NCI-H2171 (cell line): Measurements from ENCODE around the gene IGSF3.

ENCODE experiments used
- DNase-seq: peaks from one replicate; lab custom pipeline; 2025; lab: John Stamatoyannopoulos, UW

Gene IGSF3

DNA sequence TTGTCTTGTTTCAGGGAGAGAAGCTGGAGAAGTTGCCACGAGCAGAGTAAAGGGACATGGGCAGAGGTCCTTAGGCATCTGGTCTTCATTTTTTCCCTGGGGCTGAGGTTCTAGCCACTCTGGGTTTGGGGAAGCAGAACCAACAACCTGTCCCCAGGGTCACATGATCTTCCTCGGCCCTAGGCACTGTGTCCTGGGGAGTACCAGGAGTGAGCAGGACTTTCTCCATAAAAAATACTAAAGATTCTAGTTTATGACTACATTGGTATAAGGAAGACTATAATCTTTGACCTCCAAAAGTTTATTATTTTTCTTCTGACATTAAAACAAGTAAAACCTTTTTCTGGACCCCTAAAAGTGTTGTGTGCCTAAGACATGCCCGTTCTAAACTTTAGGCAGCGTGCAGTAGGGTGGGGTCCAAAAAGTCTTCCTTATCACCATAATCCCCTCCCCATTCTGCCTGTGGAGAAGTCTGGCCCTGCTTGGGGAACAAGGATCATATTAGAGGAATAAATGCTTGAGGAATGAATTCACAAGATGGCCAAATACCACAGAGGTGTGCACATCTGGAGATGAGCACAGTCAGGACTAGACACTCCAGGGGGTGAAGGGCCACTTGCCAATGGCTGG is 19.3 kb upstream of the IGSF3 start:
- DNase-seq, result no peak

DNA sequence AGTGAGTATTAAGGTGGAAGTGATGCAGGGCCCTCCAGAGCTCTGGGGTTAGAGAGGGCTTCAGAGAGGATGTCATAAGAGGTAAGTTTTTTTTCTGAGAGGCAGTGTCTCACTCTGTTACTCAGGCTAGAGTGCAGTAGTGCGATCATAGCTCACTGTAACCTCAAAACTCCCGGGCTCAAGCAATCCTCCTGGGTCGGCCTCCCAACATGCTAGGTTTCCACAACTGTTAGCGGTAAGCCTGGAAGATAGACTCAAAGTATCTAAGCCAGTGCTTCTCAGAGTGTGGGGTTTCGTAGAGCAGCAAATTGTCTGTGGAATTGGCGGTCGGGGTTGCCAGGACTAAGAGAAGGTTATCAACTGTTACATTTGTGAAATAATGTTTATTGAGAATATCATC is 18.6 kb upstream of the IGSF3 start:
- no peak for DNase-seq

DNA sequence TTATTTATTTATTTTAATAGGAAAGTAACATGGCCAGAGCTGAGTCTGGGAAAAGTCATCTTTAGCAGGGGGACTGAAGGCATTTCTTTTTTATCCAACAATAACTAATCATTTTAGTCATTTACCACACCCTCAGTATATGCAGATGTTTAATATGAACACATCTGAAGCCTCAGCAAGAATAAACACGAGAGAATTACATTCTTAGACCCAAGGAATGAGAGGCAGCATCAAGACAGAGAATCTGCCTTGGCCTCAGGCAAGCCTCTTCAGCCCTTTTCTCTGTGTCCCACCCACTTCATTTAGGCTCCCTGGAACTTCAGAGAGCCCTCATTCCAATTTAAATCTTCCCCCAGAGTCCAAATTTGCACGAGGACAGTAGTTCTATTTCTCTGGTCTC is 17.0 kb upstream of the IGSF3 start:
- DNase-seq, result no peak

DNA sequence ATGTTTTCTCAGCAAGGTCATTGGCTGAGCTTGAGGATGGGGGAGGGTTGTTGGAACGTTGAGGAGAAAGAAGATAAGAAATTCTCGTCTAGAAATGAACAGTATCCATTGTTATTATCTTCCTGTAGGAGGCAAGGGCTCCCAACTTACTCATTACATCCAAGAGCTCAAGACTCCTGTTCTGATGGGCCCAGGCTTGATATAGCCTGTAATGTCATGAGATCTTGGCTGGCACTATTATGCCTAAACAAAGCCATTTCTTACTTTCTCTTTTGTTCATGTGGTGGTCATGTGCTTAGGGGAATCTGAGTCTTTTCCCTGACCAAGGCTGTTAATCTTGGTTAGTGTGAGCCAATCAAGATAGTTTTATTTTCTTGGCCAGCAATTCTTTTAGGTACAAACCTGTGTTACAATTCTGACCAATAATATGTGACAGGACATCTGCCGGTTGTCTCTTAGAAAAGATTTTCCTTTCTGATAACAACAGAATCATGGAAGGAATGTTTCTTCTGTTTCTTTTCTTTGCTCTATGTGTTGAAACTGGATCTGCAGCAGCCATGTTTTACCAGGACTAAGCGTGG is 15.2 kb upstream of the IGSF3 start:
- no peak for DNase-seq

DNA sequence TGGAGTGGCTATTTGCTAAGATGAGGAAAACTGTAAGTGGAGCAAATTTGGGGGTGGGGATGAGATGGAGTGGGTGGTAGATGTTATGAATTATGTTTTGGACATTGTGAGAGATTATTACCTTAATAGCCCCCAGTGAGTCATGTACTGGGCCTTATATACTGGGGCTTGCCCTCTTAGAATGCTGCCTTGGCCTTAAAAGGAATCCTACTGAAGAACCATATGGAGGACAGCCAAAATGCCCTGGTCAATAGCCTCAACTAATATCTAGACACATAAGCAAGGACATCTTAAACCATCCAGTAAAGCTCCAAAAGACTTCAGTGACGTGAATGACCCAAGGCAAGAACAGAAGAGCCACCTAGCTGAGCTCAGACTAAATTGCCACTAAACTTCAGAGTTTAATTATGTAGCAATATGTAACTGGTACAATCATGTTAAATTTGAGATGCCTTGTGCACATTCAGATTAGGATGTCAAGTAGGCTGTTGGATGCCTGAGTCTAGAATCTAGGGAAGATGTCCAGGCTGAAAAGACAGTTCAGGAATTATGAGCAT is 13.9 kb upstream of the IGSF3 start:
- DNase-seq, result no peak

DNA sequence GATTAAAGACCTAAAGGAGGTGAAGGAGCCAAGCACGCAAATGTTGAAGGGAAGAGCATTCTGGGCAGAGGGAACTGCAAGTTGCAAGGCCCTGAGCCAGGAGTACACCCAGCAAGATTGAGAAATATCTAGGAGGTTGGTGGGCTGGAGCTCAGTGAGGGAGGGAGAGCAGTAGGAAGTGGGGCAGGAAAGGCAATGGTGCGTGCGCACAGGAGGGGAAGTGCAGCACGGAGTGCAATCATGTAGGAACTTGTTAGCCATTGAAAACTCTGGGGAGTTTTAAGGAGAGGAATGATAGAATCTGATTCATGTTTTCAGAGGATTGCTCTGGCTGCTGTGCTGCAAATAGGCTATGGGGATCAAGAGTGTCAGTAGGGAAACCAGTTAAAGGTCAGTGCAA is 13.2 kb upstream of the IGSF3 start:
- DNase-seq, result no peak

DNA sequence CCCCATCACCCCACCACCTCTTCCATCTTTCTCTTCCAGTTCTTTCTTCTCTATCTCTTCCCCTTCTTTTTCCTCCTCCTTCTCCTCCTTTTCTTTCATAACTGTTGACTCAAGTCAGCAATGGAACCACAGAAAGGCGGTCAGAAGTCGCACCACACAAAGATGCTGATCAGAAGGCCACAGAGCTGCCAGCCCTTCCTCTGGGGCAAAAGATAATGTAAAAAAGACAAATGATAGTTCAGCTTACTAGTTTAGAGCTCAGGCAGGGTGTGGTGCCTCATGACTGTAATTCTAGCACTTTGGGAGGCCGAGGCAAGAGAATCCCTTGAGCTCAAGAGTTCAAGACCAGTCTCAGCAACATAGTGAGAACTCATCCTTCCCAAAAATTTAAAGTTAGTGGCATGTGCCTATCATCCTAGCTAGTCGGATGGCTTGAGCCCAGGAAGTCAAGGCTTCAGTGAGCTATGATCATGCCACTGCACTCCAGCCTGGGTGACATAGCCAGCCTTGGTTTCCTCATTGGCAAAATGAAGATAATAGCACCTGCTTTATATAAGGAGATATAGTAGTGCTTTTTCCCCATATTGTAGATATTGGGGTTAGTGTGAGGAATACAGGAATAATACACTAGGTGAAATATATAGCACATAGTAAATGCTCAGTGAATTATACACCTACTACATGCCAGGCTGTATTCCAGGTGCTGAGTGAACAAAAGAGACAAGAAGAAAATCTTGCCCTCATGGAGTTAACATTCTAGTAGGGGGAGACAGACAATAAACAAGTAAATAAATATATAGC is 12.5 kb upstream of the IGSF3 start:
- DNase-seq, result no peak

DNA sequence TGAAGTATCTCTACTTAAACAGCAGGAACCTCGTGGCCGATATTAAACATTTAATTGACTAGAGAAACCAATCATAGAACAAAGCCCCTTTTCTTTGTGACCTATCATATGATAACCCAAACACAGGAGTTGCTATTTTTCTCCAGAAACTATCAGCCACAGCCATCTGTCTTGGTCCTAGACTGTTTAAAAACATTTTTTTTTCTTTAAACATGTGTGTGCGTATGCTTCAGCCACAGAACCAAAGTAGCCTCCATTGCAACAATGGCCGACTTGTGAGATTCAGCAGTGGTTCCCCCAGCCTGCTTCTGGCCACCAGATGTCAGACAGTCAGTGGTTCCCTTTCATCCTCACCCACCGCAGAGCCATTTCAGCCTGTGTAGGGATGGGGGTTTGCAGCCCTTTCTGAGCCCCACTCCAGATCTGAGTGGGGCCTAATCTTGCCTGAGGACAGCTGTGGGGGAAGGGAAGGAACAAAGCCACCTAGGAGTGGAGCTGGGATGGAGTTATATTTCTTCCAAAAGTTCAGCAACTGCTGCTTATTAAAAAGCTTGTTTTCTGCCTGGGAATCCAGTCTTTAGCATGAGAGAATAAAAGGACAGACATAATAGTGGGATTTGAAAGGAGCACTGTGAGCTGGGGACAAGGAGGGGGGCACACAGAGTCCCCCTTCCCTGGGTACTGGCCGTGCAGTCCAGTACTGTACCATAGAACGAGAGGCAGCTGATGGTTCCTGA is 11.7 kb upstream of the IGSF3 start:
- no peak for DNase-seq

DNA sequence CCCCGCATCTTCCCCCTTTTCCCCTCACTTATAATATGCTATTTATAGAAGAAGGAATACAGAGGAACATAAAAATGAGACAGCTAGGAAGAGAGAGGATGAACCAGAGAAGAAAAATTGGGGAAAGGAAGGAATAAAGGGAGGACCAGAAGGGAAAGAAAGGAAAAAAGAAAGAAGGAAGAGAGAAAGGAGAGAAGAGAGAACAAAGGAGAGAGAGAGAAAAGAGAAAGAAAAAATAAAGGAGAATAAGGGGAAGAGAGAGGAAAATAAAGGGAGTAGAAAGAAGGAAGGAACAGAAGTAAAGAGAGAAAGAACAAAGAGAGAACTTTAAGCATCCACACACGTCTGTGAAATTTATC is 11.2 kb upstream of the IGSF3 start:
- no peak for DNase-seq

DNA sequence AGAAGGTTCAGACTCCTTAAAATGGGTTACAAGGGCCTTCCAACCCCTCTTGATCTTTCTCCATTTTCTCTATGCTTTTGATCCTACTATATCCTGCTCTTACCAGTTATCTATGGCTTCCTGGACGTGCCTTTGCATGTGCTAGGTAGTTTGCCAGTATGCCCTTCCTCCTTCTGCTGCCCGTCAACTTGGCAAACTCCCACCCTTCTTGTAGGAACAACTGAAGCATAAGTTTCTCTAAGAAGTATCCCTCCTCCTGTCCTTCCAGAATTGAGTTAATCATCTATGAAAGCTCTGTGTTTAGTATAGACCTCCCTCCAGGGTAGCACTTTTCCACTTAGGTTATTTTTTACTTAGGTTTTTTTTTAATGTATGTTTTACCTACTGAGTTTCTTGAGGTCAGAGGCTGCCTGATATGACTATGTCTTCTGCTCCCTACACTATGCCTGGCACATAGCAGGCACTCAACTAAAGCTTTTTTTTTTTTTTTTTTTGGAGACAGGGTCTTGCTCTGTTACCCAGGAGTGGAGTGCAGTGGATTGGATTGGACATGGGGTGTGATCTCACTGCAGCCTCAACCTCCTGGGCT is 10.0 kb upstream of the IGSF3 start:
- no peak for DNase-seq

DNA sequence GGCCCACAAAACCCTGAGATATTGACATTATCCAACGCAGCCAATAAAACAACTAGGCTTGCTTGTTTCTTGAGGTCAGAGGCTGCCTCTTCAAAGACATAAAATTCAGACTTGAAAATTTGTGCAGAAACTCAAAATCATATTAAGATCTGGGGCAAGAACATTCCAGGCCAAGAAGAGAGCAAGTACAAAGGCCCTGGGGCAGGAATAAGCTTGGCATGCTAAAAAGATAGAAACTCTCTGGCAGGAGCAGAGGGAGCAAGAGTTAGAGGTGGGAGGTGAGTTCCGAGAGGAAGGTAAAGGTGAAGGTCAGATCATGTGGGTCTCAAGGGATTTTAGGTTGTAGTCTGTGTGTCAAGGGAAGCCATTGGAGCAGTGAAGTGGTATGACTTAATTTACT is 8.8 kb upstream of the IGSF3 start:
- DNase-seq, result no peak

DNA sequence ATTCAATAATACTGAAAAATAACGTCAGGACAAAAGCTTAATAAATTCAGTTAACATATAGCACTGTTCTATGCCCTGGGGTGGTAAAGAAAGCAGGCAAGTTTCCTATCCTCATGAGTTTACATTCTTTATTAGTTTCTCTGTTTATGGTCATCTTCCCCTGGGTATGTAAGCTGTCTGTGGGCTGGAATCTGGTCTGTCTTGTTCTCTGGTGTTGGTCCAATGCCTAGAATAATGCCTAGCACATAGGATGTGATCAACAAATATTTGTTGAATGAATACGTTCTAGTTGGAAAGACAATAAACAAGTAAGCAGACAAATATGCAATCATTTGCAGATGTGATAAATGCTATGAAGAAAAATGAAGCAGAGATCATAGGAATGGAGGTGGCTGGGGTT is 7.2 kb upstream of the IGSF3 start:
- no peak for DNase-seq

DNA sequence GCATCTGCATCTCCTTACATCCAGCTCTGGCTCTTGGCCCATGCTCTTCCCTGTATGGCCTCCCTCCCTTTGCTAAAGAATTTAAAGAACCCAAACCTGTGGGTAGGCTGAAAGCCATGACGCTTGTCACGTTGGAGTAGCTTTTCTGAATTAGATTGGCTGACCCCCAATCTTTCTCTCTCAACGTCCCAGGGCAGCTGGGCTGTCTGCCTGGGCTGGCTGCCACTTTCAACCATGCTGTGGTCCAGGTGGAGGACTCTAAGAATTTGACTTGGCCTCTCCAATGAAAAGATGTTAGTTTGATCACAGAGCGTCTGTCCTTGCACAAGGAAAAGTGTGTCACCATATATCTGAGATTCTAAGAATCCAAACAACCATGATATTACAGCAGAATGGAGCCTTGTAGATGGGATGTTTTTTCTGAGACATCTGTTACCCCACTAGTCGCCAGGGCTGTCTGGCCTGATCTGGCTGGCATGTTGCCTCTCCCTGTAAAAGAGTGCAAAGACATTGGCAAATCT is 6.5 kb upstream of the IGSF3 start:
- DNase-seq, result no peak

DNA sequence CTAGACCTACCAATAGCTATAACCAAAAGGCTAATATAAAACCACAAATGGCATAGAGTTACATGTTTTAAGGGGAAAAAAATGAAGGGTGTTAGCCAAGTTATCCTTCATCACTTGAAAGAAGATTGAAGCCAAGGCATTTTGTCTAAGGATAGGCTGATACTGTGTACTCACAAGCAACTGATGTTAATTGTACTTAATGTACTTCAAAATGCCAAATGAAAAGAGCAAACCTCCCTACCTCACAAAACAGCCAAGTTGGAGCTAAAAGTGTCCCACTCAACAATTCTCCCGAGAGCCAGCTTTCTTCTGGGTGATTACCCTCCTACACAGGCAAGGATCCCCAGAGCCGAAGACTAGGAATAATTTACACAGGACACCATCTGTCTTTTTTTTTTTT is 4.4 kb upstream of the IGSF3 start:
- DNase-seq, result peak; percentile 91

DNA sequence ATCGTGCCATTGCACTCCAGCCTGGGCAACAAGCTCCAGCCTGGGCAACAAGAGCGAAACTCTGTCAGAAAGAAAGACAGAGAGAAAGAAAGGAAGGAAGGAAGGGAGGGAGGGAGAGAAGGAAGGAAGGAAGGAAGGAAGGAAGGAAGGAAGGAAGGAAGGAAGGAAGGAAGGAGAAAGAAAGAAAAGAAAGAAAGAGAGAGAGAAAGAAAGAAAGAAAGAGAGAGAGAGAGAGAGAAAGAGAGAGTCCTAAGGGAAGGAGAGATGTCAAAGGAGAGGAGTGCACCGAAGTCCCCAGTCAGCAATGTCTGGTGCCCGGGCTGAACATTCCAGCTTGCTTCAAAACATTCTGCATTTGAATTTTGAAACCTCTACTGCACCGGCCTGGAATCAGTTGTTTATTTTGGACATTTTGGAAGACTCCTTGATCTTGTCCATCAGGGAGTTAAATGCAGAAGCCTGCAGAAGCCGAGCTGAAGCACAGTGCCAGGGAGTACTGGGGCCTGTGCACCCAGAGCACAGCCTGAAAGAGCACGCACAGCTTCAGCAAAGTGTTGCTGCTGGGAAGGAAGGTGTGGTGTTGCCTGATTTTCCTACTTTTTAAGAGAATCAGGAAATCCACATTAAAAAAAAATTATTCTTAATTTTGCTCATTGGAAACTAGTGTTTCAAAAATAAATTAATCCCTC is 3.7 kb upstream of the IGSF3 start:
- DNase-seq, result no peak

DNA sequence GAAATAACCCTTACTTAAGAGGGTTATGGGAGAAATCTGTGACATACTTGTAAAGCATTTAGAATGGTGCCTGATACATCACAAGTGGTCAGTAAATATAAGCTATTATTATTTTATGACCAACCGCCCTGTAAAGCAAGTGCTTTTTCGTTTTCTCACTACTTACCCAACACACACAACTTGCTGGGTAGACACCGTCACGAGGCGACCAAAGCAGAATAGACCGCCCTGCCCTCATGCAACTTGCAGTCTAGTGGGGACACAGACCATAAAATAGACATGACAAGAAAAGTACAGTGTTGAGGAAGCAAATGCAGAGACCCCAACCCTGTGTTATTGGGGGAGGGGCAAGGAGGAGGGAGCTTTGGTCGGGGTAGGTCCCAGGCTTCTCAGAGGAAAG is 744 bp upstream of the IGSF3 start:
- DNase-seq, result no peak

DNA sequence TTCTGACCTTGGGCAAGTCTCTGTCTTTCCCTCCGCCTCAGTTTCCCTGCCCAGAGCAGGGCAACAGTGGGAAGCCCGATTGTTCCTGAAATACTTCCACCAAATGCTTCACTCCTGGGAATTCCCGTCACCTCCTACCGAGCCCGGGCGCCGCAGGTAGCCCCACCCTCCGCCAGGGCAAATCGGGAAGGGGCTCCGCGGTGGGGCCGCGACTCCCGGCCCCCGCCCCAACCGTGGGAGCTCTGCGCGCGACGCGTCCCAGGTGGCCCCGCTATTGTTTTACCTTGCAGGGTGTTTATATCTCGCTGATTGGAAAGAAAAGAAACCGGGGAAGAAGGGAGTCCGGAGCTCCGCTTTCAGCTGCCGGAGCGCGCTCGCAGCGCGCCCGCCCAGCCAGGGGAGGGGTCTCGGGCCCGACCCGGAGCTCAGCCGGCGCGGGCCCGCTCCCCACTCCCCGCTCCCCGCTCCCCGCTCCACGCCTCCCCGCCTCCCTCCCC is 407 bp downstream of the IGSF3 start:
- DNase-seq, result peak; percentile 59

DNA sequence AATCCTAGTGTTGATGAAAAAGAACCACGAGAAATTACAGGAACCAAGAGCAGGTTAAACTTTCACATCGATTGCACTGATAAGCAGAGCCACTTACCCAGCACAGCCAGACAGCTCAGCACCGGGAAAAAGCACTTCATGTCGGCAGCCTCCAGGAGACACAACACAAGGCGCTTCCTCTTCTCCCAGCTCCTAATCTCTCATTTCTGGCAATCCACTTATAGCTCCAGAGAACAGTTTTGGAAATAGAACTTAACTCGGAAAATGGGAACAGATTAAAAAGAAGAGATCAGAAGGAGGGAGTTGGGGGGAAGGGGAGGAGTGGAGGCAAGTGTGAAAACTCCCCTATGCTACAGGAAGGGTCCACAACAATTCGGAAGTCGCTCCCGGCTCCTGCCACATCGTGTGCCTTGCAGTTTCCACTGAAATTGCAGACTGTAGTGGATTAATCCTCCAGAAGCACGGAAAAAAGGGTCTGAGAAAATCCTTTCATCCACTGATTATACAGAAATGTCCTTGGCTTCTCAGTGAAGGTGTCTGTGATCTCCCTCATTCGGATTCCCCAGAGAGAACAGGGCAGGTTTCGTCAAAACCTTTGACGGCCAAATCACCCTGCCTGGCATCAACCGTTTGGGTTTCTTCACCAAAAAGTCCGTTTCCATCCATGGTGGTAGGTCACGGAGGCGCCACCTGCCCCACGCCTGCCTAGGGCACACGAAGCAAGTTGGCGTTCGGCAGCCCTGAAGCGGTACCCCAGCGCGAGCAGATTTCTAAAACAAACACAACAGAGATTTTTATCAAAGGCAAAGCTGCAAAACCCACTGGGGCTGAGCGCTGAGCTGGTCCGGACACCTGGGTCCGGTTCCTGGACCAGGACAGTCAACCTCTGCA is 1.1 kb downstream of the IGSF3 start:
- DNase-seq, result no peak

DNA sequence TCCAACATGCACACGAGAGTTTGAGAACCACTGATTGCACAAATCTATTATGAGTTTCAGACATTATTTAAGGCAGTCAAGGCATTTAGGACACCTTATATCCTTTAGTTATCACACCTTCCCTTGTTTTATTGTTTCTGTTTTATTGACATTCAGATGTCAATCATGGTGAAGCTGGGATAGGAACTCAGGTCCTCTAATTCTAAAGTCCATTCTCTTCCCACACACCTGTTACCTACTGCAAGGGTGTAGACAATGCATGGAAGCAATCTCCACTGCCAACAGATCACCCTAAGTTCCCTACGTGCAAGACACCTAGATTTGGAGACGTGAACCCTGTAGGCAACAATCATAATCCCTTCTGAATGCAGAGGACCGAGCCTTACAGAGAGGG is 2.6 kb downstream of the IGSF3 start:
- DNase-seq, result no peak

DNA sequence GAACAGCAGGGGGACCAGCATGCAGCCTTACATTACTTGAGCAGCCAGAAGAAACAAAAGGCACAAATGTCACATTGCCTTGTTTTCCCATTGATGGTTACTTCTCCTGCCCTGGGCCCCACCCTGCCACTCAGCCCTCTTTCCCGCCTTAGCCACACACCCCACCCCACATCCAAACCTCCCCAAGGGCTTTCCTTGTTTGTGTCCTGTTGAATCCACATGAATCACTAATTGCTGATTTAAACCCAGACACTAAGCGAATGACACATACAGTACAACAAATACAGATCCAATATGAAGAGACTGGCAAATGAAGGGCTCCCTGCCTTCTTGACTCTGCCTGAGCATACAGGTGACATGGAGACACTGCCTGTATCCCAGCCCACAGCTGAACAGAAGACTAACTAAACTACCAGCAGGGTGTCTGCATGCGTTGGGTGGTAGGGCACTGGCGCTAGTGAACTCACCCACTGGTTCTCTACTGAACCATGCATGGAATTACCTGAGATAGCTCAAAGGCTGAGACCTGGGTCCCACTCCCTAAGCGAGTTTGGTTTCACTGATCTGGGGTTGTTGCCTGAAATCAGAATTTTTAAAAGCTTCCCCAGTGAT is 3.1 kb downstream of the IGSF3 start:
- no peak for DNase-seq
